ENCODE measurements around the gene ARHGAP26.

DNA sequence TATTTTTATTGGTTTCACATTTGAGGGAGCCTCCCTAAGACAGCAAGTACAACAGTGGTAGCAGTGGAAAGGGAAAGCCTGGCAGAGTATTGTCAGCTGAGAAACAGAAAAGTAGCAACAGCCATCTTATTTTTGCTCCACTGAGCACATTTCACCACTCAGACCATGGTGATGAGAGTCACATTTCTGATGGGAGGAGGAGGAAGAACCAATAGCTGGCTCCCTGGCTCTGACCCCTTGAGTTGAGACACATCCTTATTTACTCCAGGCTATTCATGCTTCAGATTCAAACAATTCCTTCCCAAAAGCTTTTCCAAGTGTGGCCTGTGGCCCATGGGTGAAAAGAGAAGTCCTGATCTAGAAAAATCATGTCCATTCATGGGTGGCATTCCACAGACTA is 236.3 kb downstream of the ARHGAP26 start:
- TF ChIP-seq, protein P1, sequence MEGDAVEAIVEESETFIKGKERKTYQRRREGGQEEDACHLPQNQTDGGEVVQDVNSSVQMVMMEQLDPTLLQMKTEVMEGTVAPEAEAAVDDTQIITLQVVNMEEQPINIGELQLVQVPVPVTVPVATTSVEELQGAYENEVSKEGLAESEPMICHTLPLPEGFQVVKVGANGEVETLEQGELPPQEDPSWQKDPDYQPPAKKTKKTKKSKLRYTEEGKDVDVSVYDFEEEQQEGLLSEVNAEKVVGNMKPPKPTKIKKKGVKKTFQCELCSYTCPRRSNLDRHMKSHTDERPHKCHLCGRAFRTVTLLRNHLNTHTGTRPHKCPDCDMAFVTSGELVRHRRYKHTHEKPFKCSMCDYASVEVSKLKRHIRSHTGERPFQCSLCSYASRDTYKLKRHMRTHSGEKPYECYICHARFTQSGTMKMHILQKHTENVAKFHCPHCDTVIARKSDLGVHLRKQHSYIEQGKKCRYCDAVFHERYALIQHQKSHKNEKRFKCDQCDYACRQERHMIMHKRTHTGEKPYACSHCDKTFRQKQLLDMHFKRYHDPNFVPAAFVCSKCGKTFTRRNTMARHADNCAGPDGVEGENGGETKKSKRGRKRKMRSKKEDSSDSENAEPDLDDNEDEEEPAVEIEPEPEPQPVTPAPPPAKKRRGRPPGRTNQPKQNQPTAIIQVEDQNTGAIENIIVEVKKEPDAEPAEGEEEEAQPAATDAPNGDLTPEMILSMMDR (IDR thresholded peaks at IDR 0.05 in 8 of 11, conservative IDR thresholded peaks at IDR 0.05 in 3 of 11): no peak
- TF ChIP-seq POLR2A (IDR thresholded peaks at IDR 0.05): no peak
